ENCODE data around the gene ARHGEF26.

The ARHGEF26 gene

DNA sequence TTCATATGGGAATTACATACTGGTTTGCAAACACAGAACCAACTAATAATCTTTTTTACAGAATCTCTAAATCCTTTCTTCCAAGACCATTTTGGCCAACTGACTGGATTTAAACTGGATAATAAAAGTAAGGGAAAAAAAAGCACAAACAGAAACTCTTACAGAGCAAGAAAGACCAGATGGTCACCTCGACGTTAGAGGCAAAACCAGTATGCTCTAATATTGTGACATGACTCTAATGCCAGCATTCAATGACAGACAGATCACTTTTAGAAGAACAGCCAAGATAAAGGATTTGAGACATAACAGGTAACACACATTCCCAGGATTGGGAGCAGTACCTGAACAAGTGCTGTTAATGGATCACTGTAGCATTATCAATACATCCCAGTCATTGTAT is 152.2 kb downstream of the ARHGEF26 start:
- DNase-seq, result no peak

DNA sequence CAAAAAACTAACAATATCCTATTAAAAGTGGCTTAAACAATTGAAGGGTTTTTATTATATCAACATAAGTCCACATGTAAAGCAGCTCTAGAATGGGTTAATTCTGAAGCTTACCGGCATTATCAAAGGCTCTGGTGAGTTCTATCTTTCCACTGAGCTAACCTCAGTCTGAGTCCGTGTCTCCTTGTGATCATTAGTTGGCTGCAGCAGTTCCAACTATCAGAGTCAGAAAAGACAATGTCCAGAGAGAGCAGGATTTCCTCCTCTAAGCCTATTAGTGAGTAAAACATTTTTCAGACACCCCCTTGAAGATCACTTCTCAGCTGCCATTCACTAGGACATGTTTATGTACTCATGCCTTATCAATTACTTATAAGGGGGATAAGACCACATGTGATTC is 153.2 kb downstream of the ARHGEF26 start:
- DNase-seq, result no peak

DNA sequence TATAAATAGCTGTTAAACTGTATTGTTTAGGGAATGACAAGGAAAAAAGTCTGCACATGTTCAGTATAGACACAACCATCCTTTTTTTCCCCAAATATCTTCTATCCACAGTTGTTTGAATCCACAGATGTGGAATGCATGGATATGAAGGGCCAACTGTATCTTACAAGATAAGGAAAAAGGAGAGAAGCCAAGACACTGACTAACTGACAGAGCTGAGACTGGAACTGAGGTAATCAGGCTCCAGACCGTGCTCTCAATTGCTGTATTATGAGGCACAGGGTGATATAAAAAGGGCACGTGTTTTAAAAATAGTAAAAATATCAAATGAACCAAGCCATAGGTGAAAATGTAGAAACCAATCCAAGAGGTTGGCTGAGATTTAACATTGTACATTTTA is 154.1 kb downstream of the ARHGEF26 start:
- DNase-seq, result no peak

DNA sequence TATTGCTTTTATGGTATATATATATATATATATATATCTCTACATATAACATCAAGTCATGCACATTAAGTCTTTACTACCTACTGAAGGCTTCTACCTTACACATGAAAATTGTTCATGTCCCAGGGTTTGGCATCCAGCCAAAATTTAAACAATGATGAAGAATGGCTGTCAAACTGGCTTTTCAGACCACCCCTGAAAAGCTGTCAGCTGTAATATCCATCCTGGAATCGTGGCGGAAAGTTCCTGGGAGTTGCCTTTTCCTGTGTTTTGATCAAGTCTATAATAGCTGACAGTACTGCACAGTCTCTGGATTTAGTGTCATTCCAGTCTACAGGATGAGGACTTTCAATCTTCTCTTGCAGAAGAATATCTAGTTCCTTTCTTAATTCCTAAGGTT is 154.8 kb downstream of the ARHGEF26 start:
- DNase-seq, result no peak

DNA sequence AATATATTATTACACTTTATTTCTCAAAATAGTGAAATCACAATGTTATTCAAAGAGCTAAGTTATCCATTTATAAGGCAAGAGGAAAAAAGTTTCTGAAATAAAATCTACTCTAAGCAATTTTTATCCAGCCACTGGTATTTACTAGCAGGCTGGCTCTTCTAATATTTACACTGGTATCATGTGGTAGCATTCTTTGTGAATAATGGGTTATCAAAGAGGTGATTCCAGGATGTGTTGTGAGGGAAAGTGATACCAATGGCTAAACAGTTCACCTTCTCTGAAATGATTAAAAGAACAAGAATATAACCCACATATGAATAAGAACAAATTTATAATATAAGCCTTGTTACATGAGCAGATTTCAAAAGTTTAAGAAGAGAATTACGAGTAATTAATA is 159.0 kb downstream of the ARHGEF26 start:
- no peak for DNase-seq

DNA sequence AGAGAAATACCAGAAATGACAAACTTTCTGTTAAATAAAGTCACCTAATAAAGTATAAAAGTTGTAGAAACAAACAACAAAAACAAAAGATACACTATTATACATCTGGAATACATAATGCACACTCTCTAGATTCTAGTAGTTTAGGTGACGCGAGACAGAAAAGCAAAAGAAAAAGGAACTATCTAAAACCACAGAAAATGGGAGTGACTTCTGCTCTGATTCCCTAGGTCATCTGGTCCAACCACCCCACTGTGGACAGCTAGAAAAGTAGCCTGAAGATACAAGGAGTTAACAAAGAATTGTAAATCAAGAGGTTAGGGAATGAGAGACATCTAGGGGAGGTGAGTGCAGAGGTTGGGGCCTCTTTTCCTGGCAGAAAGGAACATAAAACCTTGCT is 164.0 kb downstream of the ARHGEF26 start:
- DNase-seq, result no peak

DNA sequence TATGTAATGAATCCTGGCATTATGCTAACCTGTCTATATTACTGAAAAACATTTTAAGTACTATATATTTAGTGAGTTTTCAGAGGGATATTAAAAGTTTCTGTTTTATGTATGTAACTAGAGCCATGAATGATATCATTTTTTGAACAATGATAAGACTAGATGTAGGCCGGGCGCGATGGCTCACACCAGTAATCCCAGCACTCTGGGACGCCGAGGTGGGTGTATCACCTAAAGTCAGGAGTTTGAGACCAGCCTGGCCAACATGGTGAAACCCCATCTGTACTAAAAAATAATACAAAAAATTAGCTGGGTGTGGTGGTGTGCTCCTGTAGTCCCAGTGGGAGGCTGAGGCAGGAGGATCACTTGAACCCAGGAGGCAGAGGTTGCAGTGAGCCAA is 169.0 kb downstream of the ARHGEF26 start:
- no peak for DNase-seq

DNA sequence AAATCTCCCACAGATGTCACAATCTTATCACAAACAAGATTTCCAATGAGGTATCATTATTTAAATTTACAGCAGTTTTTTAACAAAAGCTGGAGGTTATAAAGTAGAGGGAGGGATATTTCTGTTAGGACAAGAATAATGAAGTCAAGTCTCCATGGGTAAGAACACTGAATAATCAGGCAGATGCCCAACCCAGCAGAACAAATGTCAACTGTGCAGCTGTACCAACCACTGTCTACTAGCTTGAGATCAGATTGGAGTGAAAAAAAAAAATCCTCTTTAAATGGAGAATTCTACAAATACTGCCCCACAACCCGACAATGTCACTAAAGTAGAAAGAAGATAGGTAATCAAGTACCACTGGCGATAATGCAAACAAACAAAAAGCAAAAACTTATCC is 172.8 kb downstream of the ARHGEF26 start:
- DNase-seq, result no peak

DNA sequence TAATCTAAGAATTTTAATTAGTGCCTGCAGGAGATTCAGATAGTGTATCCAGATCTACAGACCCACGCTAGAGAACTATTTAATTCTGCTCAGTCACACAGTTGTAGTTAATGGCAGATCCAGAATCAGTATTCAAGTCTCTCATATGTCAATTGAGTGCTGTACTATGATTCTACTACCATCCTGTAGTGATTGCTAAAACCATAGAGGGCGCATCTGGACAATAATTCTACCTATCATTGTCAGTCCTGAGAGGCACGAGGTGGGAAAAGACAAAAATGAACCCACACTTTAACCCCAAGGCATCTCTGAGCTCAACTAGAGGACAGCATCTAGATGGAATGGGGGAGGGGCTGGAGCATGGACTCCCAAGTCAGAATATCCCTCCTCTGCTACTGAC is 180.4 kb downstream of the ARHGEF26 start:
- DNase-seq, result no peak

DNA sequence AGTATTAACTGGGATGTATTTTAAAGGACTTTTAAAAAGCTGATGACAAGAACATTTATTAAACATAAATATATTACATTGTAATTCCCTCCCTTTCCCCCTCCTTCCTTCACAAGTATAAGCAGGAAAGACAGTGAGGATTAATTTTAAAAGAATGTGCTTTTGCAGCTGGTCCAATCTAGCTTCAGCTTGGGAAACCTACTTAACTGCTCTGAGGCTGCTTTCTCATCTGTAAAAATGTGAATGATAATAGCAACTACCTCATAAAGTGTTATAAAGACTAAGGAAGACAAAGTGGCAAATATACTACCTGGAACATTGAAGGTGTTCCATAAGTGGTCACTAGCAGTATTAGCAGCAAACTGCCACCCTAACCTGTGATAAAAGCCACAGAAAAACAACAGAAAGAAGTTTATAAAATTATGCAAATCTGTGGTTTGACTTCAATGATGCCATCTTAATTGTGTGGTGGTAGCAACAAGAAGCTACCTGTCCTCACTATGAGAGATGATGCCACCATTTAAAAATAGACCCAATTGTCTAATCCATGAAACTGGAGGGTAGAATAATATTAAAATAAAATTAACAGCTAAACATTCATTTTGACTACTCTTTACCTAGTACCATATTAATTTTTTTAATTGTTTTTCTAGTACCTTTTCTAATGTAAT is 183.1 kb downstream of the ARHGEF26 start:
- no peak for DNase-seq

DNA sequence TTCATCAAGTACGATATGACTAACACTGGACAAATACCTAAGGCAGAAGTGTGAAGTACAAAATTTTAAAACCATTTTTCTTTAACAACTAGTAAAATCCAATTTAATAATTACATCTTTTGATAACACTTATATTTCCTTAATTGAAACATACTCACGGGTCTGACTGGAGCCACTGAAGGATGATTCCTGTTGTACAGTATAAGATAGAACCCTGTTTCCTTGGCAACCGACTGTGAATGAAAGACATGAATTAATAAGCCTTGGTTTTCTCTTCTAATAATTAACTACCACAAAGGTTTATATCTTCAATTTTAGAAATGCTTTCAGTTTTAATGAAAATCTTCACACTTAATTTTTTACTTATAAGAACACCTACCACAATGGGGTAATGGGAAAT is 183.7 kb downstream of the ARHGEF26 start:
- DNase-seq, result no peak

DNA sequence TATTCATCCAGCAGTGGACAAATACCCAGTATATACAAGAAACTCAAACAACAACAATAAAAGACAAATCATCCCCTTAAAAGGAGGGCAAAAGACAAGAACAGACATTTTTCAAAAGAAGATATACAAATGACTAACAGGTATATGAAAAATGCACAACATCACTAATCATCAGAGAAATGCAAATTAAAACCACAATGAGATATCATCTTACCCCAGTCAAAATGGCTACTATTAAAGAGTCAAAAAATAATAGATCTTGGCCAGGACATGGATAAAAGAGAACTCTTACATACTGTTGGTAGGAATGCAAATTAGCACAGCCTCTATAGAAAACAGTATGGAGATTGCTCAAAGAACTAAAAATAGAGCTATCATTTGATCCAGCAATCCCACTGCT is 186.2 kb downstream of the ARHGEF26 start:
- DNase-seq, result no peak
